Right lobe of liver (tissue), 4 donors: ENCODE measurements around the gene CHST11.

Source experiments
- CTCF ChIP-seq, 4 donors: fragments of 200-600 bp in 3 of 4; fragments of 450-650 bp in 1 of 4; IDR thresholded peaks; one replicate each; pipeline versions ENCODE4 v1.5.1 to v1.8.0; 2016 to 2022; ENCODE audit warnings: antibody characterized with exemption in 4 of 4, mild to moderate bottlenecking in 2 of 4
- POLR2A ChIP-seq: fragments of 450-650 bp; IDR thresholded peaks from one replicate; pipeline ENCODE4 v1.6.1; 2017; ENCODE audit warnings: antibody characterized with exemption, mild to moderate bottlenecking
- donor health status: DM: no; HTN: no; CAD: no.
- donor health status: DM: no; HTN: no; CAD: no.
- donor health status: DM: no; HTN: yes; CAD: no.

GRCh38 chr12:104801427-104801826 lies 344.7 kb downstream of the CHST11 start:
- TF ChIP-seq CTCF (IDR thresholded peaks at IDR 0.05) (no peak), POLR2A (no peak)
